HL-60 (cell line): ENCODE results near the gene TMEM52.

ENCODE experiments used
- DNase-seq, 2 experiments: peaks; one replicate each; pipeline ENCODE4 v3.0.0-alpha.2; 2010 to 2020; ENCODE audit warnings: low read depth in 1 of 2, low spot score in 1 of 2
- H3K27ac ChIP-seq: fragments of 250-450 bp; sonication (Bioruptor Pico); replicated peaks from 2 replicates; pipeline ENCODE4 v1.5.1; 2020; ENCODE audit warnings: mild to moderate bottlenecking, moderate library complexity
- H3K27me3 ChIP-seq: fragments of 250-450 bp; sonication (Bioruptor Pico); 2 replicates; pipeline ENCODE4 v1.5.1; 2021; ENCODE audit warnings: mild to moderate bottlenecking, moderate library complexity; ENCODE audit not compliant: insufficient read depth, poor library complexity, severe bottlenecking
- H3K4me3 ChIP-seq: replicated peaks from 2 replicates; pipeline ENCODE4 v1.5.1; 2011; ENCODE audit warnings: mild to moderate bottlenecking, control low read depth, low read length; ENCODE audit not compliant: insufficient read depth
- GABPA ChIP-seq: IDR thresholded peaks from 2 replicates; pipeline ENCODE4 v1.6.1; 2012; ENCODE audit warnings: low read depth
- POLR2AphosphoS5 ChIP-seq: IDR thresholded peaks from 2 replicates; pipeline ENCODE4 v1.6.1; 2012; ENCODE audit warnings: low read depth
- SPI1 ChIP-seq: IDR thresholded peaks from 2 replicates; pipeline ENCODE4 v1.6.1; 2012; ENCODE audit warnings: low read depth, mild to moderate bottlenecking, borderline replicate concordance
- TF ChIP-seq, protein P1 (sequence below): IDR thresholded peaks from 2 replicates; pipeline ENCODE4 v1.6.1; 2012; ENCODE audit warnings: low read depth; ENCODE audit not compliant: insufficient replicate concordance
- TF ChIP-seq, protein P2 (sequence below): IDR thresholded peaks from one replicate; pipeline ENCODE4 v1.5.1; 2011; ENCODE audit warnings: low read length, control low read depth, inconsistent platforms; ENCODE audit not compliant: insufficient read depth

The TMEM52 gene

DNA sequence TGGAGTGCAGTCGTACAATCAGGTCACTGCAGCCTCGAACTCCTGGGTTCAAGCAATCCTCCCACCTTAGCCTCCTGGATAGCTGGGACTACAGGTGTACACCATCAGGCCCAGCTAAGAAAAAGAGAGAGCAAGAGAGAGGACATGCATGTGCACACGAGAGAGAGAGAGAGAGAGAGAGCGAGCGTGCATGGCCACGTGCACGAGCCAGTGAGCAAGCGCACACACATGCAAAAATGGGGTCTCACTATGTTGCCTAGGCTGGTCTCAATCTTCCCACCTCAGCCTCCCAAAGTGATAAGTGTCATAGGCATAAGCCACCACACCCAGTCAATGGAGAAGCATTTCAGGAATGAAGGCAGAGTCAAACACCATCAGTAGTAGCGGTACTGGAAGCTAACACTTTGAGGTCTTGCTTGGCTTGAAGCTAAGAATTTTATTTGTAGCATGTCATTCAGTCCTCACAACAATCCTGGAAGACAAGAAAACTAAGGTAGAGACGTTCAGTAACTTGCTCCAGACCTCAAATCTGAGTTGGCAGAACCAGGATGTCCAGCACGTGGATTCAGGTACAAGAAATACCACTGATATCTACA lies 42.6 kb downstream of the TMEM52 start:
- no peak overlapping the region for H3K4me3 ChIP-seq
- no peak for DNase-seq
- H3K27me3 ChIP-seq = no peaks in the 10 kb centered on the region
- H3K27ac ChIP-seq = no peak overlapping the region
- no peak for TF ChIP-seq SPI1
- TF ChIP-seq, protein P1, sequence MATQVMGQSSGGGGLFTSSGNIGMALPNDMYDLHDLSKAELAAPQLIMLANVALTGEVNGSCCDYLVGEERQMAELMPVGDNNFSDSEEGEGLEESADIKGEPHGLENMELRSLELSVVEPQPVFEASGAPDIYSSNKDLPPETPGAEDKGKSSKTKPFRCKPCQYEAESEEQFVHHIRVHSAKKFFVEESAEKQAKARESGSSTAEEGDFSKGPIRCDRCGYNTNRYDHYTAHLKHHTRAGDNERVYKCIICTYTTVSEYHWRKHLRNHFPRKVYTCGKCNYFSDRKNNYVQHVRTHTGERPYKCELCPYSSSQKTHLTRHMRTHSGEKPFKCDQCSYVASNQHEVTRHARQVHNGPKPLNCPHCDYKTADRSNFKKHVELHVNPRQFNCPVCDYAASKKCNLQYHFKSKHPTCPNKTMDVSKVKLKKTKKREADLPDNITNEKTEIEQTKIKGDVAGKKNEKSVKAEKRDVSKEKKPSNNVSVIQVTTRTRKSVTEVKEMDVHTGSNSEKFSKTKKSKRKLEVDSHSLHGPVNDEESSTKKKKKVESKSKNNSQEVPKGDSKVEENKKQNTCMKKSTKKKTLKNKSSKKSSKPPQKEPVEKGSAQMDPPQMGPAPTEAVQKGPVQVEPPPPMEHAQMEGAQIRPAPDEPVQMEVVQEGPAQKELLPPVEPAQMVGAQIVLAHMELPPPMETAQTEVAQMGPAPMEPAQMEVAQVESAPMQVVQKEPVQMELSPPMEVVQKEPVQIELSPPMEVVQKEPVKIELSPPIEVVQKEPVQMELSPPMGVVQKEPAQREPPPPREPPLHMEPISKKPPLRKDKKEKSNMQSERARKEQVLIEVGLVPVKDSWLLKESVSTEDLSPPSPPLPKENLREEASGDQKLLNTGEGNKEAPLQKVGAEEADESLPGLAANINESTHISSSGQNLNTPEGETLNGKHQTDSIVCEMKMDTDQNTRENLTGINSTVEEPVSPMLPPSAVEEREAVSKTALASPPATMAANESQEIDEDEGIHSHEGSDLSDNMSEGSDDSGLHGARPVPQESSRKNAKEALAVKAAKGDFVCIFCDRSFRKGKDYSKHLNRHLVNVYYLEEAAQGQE = no peak

DNA sequence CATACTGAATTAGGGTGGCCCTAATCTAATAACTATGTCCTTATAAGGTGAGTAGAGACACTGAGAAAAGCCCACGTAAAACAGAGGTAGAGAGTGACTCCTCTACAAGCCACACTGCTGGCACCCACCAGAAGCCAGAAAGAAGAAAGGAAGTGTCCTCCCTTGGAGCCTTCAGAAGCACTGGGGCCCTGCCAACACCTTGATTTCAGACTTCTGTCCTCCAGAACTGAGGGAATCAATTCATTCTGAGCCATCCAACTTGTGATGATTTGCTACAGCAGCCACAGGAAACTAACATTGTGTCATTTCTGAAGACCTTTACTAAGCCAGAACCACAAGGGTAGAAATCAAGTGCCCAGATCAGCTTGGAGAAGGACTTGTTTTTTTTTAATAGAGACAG lies 43.1 kb downstream of the TMEM52 start:
- TF ChIP-seq, protein P1 = no peak
- TF ChIP-seq GABPA = no peak
- TF ChIP-seq, protein P2, sequence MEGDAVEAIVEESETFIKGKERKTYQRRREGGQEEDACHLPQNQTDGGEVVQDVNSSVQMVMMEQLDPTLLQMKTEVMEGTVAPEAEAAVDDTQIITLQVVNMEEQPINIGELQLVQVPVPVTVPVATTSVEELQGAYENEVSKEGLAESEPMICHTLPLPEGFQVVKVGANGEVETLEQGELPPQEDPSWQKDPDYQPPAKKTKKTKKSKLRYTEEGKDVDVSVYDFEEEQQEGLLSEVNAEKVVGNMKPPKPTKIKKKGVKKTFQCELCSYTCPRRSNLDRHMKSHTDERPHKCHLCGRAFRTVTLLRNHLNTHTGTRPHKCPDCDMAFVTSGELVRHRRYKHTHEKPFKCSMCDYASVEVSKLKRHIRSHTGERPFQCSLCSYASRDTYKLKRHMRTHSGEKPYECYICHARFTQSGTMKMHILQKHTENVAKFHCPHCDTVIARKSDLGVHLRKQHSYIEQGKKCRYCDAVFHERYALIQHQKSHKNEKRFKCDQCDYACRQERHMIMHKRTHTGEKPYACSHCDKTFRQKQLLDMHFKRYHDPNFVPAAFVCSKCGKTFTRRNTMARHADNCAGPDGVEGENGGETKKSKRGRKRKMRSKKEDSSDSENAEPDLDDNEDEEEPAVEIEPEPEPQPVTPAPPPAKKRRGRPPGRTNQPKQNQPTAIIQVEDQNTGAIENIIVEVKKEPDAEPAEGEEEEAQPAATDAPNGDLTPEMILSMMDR = no peak
- TF ChIP-seq SPI1 = no peak
- TF ChIP-seq POLR2AphosphoS5 = no peak
- Histone ChIP-seq H3K27ac (no peak overlapping the region), H3K27me3 (no peaks in the 10 kb centered on the region), H3K4me3 (no peak overlapping the region)
- no peak for DNase-seq

DNA sequence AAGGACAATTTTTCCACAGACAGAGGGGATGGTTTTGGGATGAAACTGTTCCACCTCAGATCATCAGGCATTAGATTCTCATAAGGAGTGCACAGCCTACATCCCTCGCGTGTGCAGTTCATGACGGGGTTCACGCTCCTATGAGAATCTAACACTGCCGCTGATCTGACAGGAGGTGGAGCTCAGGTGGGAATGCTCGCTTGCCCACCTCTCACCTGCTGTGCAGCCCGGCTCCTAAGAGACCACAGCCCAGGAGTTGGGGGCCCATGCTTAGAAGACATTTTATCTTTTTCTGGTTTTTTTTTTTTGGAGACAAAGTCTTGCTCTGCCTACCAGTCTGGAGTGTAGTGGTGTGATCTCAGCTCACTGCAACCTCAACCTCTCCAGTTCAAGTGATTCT lies 44.2 kb downstream of the TMEM52 start:
- DNase-seq = no peak
- Histone ChIP-seq H3K27ac (no peak overlapping the region), H3K4me3 (no peak overlapping the region), H3K27me3 (no peaks in the 10 kb centered on the region)
- TF ChIP-seq POLR2AphosphoS5 (no peak), SPI1 (no peak), GABPA (no peak)
- TF ChIP-seq, protein P2 = no peak
- TF ChIP-seq, protein P1 = no peak

DNA sequence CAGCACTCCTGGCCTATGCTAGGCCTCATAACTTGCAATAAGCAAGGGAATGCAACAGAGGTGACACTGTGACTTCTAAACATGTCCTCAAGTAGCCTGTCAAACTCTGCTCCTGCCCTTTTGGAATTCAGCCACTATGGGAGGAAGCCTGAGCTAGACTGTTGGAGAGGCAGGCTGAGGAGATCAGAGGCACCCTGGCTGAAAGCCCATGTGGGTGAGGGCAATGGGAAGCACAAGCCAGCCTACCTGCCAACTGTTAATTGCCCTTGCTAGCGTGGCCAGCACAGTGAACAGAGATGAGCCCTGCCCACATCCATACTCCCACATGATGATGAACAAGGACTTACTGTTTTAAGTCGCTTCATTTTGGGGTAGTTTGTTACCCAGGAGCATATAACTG lies 45.9 kb downstream of the TMEM52 start:
- Histone ChIP-seq H3K27ac (no peak overlapping the region), H3K4me3 (no peak overlapping the region), H3K27me3 (no peaks in the 10 kb centered on the region)
- DNase-seq = no peak
- TF ChIP-seq GABPA (no peak), SPI1 (no peak), POLR2AphosphoS5 (no peak)
- TF ChIP-seq, protein P2 = no peak
- TF ChIP-seq, protein P1 = no peak
